Renal cortex interstitium (tissue), 11 donors: ENCODE data around the gene SLC28A1. TPM values are rescaled to one million over a fixed set of nuclear protein-coding genes. Genes with fewer than 3 reads are reported as not detected.
"Not testable (repeated sequence)": the region's sequence is repeated elsewhere in the genome, so short reads cannot be mapped to it uniquely, and the experiment has no call there.

ENCODE experiments used
- DNase-seq, 11 donors: peaks; one replicate each; pipeline ENCODE4 v3.0.0-alpha.2; 2013; ENCODE audit warnings: low read depth in 9 of 11, low spot score in 4 of 11; ENCODE audit errors: extremely low read depth in 1 of 11
- polyA plus RNA-seq, 3 donors: library from polyadenylated mRNA; unstranded; fragments of 120-200 nt; gene quantifications; one replicate each; pipeline ENCODE4 v1.2.1, GENCODE V29; 2013; ENCODE audit not compliant: insufficient read length in 3 of 3

SLC28A1 gene
- polyA plus RNA-seq, 3 donors, result 6.8 to 10.3 (median 7.2) TPM

GRCh38 chr15:84924821-84925569 is 40.5 kb downstream of the SLC28A1 start:
- DNase-seq, result not testable (repeated sequence)

- no peak for DNase-seq
These were observed 41.4 kb downstream of the SLC28A1 start for GRCh38 chr15:84925906-84926305.

- no peak for DNase-seq
These were observed 42.2 kb downstream of the SLC28A1 start for GRCh38 chr15:84926491-84927230.

- DNase-seq, result no peak
These were observed 44.3 kb downstream of the SLC28A1 start for GRCh38 chr15:84928843-84929168.

GRCh38 chr15:84929795-84930603 is 45.5 kb downstream of the SLC28A1 start:
- DNase-seq, result peak in 1 of 11 donors; percentile 49

- DNase-seq, result no peak
These were observed 50.7 kb downstream of the SLC28A1 start for GRCh38 chr15:84934942-84935729.

GRCh38 chr15:84937144-84937543 is 52.7 kb downstream of the SLC28A1 start:
- DNase-seq, result no peak

GRCh38 chr15:84938726-84939125 is 54.3 kb downstream of the SLC28A1 start:
- DNase-seq, result no peak

- DNase-seq, result no peak
These were observed 55.9 kb downstream of the SLC28A1 start for GRCh38 chr15:84940399-84940798.

- DNase-seq, result no peak
These were observed 58.0 kb downstream of the SLC28A1 start for GRCh38 chr15:84942456-84942855.

GRCh38 chr15:84944311-84944710 is 59.8 kb downstream of the SLC28A1 start:
- DNase-seq, result no peak

- DNase-seq, result no peak
These were observed 60.4 kb downstream of the SLC28A1 start for GRCh38 chr15:84944861-84945260.

GRCh38 chr15:84946772-84947489 is 62.5 kb downstream of the SLC28A1 start:
- DNase-seq, result no peak

GRCh38 chr15:84947947-84948830 is 63.7 kb downstream of the SLC28A1 start:
- DNase-seq, result peak in 1 of 11 donors; percentile 23

GRCh38 chr15:84949043-84949442 is 64.6 kb downstream of the SLC28A1 start:
- no peak for DNase-seq

- no peak for DNase-seq
These were observed 65.5 kb downstream of the SLC28A1 start for GRCh38 chr15:84949845-84950569.

GRCh38 chr15:84950570-84951111 is 66.2 kb downstream of the SLC28A1 start:
- DNase-seq, result no peak
